Activated CD4-positive, alpha-beta T cell treated with anti-CD3 and anti-CD28 coated beads for 4 hours (primary cell): ENCODE data around the gene CDYL2.
"Not testable (repeated sequence)": the region's sequence is repeated elsewhere in the genome, so short reads cannot be mapped to it uniquely, and the experiment has no call there.

Experiments used
- DNase-seq, 2 donors: peaks; one replicate each; pipeline ENCODE4 v3.0.0-alpha.2; 2020

The CDYL2 gene, protein sequence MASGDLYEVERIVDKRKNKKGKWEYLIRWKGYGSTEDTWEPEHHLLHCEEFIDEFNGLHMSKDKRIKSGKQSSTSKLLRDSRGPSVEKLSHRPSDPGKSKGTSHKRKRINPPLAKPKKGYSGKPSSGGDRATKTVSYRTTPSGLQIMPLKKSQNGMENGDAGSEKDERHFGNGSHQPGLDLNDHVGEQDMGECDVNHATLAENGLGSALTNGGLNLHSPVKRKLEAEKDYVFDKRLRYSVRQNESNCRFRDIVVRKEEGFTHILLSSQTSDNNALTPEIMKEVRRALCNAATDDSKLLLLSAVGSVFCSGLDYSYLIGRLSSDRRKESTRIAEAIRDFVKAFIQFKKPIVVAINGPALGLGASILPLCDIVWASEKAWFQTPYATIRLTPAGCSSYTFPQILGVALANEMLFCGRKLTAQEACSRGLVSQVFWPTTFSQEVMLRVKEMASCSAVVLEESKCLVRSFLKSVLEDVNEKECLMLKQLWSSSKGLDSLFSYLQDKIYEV

DNA sequence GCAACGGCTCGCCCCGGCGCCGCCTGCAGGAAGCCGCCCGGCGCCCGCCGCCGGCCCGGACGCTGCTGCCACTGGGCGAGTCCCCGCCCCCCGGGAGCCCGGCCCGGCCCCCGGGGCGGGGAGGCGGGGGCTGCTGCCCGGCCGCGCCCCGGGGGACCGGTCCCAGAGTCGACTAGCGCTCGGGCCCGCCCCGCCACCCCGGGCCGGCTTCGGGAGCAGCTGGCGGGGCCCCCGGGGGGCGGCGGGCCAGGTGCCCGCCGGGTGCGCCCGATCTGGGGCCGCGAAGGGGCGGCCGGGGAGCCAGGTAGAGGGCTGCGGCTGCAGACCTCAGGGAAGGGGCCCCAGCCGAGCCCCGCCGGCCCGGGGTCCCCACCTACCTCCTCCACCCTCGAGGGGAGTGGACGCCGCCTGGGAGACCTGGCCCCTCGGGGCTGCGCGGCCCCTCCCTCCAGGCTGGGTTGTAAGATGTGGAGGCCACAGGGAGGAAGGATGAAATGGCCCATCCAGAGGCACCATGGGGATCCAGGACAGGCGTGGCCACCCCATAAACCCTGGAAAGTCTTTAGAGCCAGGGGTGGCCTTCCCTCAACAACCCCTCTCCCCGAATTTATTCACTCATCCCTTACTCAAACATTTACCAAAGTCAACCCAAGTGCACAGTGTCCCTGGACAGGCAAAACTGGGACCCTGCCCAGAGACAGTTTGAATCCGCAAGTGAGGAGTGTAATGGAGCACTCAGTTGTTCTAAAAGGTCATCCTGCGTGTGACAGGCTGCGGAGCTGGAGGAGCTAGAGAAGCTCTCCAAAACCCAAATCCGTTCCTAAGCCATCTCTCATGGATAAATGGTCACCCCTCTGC lies at the start of gene CDYL2:
TSS of gene CDYL2 (minus strand) at position 73 of the 858 bp plus-strand sequence. CDS start 425 bp downstream, outside the sequence.
- peak; percentile 26 to 36 for DNase-seq

DNA sequence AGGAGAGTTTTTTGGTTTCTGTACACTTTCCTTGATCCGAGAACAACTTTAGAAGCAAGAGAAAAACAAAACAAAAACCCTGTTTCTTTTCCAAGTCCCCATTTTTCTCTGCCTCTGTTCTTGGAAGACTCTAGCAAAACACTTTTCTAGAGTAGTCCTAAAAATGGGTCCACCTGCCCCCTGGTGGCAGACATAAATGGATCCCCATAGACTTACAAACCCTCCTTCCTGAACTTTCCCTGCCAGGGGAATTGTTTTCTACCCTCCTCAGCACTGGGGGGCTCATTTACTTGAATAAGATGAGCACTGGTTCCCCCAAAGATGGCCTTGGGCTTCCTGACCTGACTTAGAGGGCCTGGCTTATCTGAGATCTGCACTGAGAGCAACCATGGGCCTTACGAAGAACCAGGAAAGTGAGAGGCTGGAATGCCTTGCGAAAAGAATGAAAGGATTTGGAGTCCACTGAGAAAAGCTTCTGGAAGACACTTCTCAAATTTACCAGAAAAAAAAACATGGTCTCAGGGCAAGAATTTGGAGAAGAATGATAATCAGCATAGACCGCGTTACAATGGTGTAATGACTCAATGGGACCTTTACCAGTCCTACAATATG lies 48.0 kb upstream of the CDYL2 start:
- peak in 1 of 2 donors; percentile 5 for DNase-seq

DNA sequence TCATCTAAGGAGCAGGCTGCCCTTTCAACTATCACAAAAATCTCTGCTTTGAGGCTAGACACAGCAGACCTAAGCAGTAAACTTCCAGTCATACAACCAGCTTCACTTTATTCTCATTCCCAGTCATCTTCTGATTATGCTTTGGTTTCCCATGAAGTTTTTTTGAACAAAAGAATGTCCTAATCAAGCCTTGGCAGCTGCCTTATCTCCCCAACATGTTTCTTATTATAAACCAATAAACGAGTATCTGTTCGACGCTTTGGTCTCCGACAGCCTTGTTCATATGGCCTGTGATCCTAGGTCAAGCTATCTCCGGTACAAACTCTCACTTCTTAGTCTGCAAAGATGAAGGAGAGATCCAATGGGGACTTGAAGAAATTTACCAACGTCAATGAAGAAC lies 47.4 kb upstream of the CDYL2 start:
- DNase-seq: no peak

DNA sequence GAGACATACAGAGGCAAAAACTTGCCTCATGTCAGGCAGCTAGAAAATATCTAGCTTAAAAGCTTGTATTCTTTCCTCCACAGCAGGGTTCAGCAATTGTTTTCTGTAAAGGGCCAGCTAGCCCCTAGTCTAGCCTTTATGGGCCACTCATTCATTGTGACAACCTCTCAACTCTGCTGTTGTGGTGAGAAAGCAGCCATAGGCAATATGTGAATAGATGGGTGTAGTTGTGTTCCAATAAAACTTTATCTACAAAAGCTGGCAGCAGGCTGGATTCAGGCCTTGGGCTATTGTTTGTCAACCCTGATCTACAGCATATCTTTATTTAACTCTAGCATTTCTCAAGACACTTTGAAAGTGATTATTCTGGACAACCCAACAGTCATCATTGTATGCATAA lies 46.4 kb upstream of the CDYL2 start:
- no peak for DNase-seq

DNA sequence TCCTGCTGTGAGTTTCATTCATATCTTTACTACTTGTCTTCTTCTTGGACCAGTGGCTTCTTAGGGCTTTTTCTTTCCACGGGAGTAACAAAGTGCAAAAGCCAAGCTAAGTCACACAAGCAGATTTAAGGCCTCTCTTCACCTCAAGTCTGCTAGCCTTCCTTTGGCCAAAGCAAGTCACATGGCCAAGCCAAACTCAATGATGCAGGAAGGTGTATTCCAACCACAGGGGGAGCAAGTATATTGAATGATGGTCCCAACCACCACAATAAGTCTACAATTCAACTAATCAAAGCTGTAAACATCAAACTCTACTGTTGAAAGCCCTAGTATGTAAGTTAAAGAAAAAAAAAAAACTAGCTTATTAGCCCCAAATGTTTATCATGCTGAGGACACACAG lies 44.5 kb upstream of the CDYL2 start:
- DNase-seq: no peak

DNA sequence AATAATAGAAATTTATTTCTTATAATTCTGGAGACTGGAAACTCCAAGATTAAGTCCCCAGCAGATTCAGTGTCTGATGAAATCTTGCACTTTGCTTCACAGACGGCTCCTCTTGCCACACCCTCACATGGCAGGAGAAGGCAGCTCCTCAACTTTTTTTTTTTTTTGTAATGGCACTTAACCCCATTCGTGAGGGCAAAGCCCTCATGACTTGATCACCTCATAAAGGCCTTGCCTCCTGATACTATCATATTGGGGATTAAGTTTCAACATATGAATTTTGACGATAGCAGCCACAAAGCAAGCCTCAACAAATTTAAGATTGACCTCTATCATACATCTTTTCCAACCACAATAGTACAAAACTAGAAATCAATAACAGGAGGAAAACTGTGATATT lies 42.3 kb upstream of the CDYL2 start:
- DNase-seq: no peak

DNA sequence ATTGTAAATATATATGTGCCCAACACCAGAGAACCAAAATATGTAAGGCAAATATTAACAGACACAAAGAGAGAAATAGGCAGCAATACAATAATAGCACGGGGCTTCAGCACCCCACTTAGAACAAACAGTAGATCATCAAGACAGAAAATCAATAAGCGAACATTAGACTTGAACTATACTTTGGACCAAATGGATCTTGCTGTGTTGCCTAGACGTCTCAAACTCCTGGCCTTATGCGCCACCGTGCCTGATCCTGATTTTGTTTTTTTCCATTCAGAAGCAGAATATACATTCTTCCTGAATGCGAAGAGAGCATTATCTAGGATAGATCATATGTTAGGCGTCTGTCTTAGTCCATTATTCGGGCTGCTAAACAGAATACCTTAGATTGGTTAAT lies 41.9 kb upstream of the CDYL2 start:
- DNase-seq: no peak

DNA sequence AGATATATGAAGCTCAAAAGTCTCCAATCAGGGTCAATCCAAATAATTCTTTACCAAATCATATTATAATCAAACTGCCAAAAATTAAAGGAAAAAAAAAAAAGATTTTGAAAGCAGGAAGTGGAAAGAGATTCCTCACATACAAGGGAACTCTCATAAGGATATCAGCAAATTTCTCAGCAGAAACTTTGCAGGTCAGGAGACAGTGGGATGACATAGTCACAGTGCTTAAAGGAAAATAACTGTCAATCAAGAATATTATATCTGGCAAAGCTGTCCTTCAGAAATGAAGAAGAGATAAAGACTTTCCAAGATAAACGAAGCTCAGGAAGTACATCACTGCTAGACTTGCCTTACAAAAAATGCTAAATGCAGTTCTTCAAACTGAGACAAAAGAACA lies 40.0 kb upstream of the CDYL2 start:
- no peak for DNase-seq

DNA sequence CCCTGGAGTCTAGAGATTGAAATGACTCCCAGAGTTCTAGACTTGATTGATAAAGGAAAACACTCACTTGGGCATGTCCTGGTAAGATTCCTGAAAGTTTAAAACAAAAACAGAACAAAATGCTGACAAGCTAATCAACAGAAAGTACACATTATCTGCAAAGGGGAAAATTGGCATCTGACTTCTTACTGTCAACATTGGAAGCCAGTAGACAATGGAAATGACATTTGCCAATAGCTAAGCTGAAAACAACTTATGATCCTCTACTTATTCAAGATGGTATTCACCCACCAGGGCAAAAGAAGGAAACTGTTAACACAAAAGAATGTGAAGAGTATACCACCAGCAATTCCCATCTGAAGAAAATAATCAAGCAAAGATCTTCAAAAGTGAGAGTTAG lies 36.8 kb upstream of the CDYL2 start:
- no peak for DNase-seq

DNA sequence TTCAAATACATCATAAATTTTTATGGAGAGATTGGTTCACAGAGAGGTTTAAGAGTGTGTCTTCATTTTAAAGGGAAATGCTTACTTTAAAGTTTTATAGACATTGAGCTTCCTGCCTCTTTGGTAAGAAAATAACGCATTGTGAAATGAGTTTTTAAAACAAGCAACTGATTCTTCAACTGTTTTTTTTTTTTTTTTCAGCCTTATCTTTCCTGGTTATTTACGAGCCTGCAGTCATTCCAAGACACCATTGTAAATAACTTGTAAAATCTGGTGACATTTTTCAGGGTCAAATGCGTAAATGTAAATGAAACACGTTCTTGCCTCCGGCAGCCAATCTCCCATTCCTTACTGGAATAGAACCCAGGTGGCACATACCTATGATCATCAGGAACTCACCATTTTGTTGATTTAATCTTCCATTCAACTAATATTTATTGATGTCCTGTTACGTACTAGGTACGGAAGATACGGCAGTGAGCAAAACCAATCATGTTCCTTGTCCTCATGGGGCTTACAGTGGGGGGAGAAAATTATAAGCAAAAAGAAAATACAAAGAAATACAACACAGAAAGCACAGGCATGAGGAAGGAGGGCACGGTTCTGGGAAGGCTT lies 33.2 kb upstream of the CDYL2 start:
- DNase-seq: no peak

DNA sequence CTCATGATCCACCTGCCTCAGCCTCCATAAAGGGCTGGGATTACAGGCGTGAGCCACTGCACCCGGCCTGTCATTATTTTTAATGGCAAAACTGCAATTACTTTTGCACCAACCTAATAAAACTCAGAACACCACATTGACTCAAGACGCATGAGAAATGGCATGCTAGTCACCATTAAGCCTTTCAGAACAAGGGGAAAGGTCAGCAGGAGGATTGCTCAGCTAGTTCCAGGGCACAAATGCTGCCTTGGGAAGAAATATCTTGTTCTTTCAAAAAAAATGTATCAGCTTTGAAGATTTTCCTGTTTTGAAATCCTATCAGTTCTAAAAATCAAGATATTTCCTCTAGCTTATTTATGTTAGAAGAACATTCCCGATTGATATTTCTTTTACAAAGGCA lies 32.4 kb upstream of the CDYL2 start:
- no peak for DNase-seq

DNA sequence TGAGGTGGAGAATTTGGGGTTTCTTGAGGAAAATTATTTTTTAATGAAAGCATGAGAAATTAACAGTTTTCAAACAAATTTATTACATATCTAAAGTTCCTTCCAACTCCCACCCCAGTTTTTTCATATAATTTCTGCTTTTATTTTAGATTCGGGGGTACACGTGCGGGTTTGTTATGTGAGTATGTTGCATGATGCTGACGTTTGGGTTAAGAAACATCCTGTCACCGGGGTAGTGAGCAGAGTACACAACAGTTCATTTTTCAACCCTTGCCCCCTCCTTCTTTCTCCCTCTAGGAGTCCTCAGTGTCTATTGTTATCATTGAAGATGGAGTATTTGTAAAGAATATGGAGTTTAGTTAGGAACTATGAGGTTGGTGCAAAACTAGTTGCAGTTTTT lies 31.8 kb upstream of the CDYL2 start:
- no peak for DNase-seq

DNA sequence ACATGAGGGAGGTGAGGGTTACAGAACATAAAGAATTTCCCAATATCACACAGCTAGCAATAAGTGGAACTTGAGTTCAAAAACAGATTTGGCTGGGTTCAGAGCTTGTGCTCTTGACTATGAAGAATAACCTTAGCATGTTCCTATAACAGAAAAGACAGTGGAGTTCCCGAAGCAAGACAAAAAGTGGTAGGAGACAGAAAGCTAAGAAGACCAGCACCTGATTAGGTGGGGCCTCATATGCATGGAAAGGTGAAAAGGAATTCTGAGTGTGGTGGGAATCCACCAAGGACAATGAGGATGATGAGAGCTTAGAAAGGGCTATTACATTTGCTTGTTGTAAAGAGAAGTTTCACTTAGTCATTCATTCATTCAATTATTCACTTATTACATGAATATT lies 26.6 kb upstream of the CDYL2 start:
- DNase-seq: no peak

DNA sequence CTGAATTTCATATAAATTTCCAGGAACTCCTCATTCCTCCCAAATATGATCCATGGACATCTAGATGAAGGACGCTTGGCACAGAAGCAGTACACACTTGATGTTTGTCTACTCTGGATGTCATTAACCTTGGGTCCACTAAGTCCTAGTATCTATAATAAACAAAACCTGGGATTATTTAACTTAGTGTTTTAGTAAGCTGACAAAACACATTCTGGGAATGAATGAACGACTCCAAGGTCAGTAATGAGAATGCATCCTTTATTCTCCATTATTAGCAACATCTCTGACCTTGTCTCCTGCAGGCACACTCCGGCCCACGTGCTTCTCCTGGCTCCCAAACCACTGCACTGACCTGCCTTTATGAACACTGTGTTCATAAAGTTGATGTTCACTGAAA lies 24.1 kb upstream of the CDYL2 start:
- no peak for DNase-seq

DNA sequence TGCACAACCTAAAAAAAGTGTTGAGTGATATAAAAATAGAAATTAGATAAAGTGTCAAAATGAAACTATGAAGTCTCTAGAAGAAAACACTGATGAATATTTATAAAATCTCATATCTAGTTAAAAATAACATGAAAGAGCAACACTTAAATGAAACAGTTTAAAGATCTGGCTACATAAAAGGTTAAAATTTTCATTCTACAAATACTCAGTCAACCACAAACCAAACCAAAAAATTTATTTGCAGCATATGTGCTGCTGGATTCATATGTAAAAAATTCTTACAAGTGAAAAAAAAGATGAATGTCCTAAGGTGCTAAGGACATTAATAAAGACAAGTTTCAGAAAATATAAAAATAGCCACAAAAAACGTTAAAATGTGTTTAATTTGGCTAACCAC lies 22.6 kb upstream of the CDYL2 start:
- DNase-seq: no peak

DNA sequence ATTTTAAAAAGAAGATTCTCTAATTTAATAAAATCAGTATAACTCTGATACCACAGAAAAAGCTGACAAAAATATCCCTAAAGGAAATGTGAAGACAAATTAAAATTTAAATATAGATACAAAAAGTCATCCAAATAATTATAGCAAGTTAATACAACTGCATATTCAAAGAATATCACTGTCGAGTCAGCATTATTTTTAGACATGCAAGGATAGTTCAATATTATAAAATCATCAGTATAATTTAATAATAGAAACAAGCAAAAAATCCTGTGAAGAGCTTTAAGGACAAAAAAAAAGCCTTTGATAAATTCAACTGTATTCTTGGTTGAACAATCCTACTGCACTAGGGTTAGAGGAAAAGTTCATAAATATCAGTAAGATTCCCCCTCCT lies 21.0 kb upstream of the CDYL2 start:
- DNase-seq: no peak

DNA sequence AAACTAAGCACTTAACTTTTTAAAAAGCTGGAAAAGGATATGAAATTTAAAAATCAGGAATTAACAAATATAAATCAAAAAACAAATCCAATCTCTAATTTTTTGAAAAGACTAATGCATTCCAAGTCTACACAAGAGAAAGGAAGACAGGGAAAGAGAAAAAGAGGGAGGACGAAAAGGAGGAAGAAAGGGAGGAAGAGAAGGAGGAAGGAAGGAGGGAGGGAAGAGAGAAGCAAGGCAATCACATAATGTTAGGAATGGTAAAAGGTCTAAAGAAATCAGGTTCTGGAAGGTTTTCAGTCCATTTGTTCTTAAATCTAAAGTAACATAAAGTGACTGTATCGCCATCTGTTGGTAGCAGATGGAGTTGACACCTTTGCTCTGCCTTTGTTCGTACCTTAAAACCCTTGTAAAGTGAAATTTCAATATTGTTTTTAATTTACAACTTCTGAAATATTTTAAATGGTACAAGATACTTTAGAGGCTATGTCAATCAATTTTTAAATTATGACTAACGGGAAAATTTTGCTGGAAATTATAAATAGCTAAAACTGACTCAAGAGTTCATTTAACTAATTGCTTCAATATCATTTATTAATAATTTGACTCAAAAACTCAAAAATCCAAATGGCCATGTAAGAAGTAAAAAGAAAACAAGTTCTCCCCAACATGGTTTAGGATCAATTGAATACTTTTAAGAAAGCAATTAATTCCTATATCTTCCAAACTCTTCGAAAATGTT lies 20.4 kb upstream of the CDYL2 start:
- peak in 1 of 2 donors; percentile 41 for DNase-seq

DNA sequence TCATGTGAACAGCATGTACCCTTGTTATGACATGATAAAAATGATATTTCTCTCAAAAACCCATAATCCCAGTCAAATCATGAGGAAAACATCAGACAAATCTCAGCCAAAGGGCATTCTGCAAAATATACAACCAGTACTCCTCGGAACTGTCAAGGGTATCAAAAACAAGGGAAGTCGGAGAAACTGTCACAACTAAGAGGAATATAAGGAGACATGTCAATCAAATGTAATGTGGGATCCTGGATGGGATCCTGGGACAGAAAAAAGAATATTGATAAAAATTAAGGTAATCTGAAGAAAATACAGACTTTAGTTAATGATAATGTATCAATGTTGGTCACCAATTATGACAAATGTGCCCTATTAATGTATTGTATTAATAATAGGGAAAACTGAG lies 15.6 kb upstream of the CDYL2 start:
- DNase-seq: no peak

DNA sequence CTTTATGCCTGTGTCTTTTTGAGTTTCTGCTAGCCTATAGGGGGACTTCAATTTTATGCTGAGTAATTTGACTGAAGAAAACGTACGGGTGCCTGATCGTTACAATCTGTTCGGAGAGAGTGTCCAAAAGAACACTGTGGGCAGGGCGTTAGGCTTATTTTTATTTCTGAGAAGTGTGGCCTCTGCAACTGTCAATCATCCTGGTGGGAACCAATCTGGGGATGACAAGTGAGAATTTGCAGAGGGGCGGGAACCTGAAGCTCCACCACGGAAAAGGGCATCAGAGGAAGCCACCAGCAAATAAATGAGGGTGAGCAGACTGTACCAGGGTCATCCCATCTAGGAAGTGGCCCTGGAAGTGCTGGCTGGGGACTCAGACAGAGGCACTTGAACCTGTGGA lies 12.0 kb upstream of the CDYL2 start:
- DNase-seq: no peak

DNA sequence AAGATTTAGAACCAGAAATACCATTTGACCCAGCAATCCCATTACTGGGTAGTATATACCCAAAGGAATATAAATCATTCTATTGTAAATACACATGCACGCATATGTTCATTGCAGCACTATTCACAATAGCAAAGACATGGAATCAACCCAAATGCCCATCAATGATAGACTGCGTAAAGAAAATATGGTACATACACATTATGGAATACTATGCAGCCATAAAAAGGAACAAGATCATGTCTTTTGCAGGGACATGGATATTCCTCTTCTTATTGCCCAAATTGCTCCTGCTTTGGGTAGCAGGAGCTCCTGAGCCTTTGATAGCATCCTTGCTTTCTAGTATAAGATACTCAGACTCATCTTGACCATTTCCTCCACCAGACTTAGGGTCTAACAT lies 10.9 kb upstream of the CDYL2 start:
- DNase-seq: not testable (repeated sequence)

DNA sequence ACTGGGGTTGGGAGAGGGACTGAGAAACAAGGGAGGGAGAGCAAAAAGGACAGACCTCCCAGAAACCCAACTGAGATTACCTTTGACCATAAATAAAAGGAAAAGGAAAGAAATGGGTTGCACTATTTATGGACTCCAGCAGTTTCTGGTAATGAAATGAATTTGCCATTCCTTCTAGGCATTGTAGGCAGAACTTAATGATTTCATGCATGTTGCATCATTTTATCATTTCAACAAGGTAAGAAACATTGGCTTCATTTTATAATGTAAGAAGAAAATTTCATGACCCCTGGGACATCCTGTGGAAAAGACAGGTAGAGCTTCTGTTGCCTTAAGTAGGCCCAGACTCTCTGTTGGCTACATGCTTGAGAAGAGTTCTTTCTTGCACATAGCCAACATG lies 8.2 kb upstream of the CDYL2 start:
- DNase-seq: no peak

DNA sequence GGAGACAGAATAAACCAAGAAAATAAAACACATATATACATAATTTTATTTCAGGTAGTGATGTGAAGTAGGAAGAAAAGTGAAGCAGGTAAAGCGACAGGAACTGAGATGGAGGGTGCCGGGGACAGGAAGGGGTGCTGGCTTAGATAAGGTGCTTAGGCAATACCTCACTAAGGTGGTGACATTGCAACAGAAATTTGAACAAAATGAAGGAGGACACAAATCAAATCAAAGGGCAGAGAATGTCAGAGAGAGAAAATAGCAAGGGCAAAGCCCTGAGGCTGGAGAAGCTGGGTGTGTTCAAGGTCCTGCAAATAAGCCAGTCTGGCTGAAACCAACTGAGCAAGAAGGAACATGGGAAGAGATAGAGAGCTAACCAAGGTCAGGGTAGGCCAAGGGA lies 5.0 kb upstream of the CDYL2 start:
- no peak for DNase-seq
